ENCODE results near the gene PCCA.

The PCCA gene

DNA sequence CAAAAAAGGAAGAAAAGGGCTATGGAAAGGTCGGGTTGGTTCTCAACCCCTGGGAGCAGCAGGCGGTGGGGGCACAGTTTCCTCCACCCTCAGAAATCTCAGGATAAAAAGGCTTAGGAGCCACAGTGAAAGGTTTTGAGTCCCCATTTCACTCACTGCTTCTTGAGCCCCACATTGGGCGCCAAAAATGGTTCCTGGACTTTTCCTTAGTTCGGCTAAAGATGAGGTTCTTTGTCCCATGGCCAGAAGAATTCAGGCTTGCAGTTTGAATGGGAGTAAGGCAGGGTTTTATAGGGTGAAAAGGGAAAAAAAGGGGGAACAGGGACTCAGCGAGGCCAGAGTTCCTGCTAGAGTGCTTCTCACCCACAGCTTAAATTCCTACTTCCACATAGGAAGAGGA lies 320.2 kb downstream of the PCCA start:
- DNase-seq (ENCODE audit: low read depth, low spot score) = no peak

DNA sequence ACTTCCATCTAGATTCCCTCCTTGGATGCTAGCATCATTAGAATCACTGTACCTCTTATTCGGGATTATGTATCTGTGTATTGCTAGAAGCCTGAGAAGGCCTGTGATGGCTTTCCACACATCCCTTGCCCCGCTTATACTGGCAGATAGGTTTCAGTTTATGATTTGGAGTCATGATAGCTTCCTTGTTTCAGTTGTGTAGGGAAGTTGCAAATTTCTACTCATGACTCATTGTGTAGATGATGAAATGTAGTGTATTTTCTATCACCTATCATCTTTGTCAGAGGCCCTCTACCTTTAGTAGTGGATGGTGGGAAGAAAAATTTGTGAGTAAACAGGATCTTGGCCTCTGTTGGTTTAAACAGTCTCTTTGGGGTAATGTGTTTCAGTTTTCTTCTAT lies 334.5 kb downstream of the PCCA start:
- DNase-seq (ENCODE audit: low read depth, low spot score) = no peak

DNA sequence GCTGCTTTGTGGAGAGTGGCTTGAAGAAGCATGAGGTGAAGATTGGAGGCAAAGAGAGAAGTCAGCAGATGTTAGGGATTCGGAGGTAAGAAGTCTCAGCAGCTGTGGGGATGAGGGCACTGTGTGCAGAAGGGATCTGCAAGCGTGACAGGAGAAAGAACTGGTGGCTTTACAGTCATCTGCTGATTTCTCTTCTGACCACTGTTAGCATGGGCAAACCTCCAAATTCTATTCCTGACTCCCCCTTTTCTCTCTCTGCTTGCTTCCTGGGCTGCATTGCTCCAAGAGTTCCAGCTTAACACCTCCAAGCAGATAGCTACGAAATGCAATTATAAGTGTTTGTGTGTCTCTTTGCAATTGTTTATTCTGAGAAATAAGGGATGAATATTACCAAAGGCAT lies 340.1 kb downstream of the PCCA start:
- no peak for DNase-seq (ENCODE audit: low read depth, low spot score)

DNA sequence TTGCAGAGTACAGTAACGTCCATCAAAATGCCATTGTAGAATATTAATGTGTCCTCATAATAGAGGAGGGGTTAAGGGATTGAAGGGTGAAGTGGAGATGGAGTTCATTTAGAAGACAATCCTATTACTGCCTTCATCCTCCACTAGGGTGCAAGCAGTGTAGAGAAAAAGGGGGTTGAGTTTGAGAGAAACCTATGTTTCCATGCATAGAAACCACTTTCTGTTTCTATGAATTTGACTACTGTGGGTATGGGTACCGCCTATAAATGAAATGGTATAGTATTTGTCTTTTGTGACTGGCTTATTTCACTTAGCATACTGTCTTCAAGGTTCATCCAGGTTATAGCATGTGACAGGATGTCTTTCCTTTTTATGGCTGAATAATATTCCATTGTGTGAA lies 343.7 kb downstream of the PCCA start:
- DNase-seq (ENCODE audit: low read depth, low spot score) = no peak

DNA sequence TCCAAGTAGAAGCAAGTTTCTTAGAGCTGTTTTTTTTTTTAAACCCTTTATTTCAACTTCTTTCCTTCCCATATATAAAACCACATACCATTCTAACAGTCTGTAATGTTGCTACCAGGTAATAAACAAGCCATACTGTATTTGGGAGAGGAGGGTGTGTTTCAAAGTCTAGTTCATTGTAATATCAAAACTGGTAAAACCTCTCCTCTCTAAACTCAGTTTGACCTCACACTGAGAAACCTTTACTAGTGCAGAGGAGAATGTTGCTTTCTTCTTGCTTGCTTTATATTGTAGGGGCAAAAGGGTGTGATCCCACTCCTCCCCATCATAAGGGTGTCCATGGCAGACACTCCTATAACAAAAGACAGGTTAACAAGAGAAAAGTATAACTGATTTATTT lies 344.6 kb downstream of the PCCA start:
- no peak for DNase-seq (ENCODE audit: low read depth, low spot score)

DNA sequence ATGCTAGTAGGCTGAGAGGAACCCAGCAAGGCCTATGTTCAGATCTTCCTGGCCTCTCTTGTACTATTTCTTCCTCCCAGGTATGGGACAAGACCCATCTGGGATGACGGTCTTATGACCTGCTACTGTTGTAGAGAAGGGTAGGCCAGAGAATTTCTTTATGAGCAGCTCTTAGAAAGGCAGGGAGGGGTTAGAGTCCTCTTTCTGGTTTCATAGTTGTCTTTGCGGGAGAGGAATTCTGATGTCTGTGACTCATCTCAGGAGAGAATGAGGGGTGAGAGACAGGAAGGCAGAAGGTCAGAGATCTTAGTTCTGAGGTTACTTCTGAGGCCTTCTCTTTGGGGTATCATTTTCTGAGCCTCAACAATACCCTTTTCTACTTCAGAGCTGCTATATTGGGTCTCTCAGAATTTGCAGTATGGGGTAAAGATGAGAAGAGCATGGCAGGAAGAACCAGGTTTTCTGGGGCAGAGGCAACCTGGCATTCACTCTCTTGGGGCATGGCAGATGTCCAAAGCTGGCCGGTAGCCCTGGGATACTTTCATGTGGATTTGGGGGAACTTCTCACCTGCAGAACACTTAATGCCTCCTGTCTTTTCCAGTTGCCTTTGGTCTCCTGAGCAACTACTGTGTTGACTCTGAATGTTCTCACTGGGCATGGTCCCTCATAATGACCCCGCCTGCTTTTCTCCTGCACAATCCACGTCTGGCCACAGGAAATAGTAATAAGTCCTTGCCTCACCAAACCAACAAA lies 345.3 kb downstream of the PCCA start:
- no peak for DNase-seq (ENCODE audit: low read depth, low spot score)

DNA sequence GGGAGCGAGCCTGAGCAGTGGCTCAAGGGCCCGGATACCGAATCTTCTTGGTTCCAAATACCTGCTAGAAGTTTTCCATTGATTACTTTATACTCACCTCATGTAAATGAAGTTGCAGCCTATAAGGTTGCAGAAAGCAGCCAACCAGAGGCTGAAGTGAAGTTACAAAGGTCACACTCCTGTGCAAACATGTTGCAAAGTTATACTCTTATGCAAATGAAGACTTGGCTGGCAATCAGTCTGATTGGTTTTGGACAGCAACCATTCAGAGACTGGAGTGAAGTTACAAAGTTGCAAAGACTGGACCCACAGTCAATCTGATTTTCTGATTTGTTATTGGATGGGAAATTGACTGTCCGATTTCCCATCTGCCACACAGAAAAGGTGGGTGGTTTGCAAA lies 347.2 kb downstream of the PCCA start:
- DNase-seq (ENCODE audit: low read depth, low spot score) = no peak

DNA sequence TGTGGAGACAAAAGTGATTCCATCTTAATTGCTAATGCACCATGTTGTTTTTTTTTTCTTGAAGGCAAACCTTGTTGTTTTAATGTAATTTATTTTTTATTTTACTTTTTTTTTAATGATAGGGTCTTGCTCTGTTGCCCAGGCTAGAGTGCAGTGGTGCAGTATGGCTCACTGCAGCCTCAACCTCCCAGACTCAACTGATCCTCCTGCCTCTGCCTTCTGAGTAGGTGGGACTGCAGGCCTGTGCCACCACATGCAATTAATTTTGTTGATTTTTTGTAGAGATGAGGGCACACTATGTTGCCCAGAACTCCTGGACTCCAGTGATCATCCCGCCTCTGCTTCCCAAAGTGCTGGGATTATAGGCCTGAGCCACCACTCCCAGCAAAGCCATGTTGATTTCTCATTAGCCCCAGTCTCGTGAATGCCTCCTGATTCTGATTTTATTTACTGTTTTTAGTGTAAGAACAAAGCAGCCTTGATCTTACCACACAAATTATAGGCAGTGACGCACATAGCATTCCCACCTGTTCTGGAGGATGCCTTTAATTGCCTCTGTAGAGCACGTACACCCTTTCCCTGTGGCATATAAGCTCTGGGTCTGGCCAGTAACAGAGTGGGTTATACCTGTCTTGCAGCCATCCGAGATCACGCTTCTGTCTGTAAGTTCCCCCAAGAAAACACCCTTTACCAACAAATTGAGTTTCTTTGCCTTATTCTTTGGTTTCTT lies 349.3 kb downstream of the PCCA start:
- DNase-seq (ENCODE audit: low read depth, low spot score) = no peak

DNA sequence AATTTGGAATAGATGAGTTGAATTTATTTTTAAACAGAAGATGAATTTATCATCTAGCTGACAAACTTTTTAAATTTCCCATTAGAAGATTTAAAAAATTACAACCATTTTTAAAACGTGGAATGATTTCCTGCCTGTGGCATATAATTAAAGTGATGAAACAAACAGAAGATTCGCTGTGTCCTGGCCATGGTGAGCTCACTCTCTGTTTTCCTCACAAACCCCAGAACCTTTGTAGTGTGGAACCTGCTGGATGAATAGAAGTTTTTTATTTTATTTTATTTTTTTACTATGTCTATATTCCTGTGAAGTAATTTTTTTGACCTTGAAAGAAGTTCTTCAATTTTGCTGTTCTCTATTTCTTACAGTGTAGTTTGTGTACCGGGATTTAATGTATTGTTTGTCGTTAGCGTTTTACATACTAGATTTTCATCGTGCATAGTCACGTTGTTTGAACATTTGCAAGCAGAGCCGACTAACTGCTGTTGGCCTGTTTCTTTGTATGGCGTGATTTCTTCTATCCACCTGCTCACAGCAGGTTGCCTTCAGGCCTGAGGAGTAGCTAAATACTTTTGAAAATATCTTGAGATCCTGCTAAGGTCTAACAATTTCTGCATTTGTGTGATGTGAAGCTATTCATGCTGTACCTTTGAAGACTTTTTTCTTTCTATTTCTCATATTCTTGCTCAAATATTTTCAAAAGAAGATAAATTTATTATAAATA lies 350.5 kb downstream of the PCCA start:
- DNase-seq (ENCODE audit: low read depth, low spot score) = no peak

DNA sequence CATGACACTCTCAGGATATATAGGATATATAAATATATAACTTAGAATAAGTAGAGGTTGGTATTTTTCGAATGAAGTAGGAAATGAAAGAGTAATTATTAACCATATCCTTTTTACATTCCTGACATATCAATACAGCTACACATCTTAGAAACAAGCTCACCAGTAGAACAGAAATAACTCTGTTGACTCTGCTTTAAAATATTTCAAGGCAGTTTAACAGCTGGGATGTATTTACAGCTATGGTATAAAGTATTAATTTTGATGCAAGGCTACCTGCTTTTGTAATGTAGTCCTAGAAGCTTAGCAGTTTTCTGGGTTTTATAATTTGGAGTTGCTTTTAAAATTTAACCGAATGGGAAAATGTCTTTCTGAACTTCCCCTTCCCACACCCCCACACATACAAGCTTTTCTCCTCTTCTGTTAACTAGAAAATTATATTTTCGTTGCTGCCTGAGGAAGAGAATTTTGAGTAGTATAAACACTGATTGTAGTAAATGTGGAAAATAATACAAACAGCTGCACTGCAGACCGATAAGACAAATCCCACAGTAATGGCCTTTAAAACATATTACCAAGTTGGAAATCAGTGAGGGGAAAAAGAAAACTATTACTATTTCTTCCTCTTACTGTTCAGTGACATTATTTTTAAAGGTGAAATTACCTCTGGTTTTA lies 352.0 kb downstream of the PCCA start:
- DNase-seq (ENCODE audit: low read depth, low spot score) = no peak

DNA sequence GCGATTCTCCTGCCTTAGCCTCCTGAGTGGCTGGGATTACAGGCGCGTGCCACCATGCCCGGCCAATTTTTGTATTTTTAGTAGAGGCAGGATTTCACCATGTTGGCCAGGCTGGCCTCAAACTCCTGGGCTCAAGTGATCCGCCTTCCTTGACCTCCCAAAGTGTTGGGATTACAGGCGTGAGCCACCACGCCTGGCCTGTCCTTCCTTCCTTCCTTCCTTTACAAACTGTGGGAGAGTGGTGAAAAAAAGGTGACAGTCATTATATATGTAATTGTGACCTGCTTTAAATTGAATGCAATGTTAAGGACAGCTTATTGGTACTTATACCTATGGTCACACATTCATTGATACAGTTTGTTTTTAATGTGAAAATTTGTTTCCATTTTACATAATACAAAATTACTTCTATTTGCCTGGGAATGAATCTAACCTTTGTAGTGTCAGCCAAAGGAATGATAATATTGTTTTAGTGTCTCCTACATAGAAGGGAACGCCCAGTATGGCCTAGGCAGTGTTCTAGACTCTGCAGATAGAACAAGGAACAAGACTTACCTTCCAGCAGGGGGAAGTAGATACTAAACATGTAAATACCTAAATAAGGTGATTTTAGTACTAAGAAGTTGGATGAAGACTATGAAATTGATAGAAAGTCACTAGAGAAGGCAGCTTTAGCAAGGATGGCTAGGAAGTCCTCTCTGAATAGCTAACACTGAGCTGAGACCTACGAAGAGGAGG lies 353.4 kb downstream of the PCCA start:
- no peak for DNase-seq (ENCODE audit: low read depth, low spot score)

DNA sequence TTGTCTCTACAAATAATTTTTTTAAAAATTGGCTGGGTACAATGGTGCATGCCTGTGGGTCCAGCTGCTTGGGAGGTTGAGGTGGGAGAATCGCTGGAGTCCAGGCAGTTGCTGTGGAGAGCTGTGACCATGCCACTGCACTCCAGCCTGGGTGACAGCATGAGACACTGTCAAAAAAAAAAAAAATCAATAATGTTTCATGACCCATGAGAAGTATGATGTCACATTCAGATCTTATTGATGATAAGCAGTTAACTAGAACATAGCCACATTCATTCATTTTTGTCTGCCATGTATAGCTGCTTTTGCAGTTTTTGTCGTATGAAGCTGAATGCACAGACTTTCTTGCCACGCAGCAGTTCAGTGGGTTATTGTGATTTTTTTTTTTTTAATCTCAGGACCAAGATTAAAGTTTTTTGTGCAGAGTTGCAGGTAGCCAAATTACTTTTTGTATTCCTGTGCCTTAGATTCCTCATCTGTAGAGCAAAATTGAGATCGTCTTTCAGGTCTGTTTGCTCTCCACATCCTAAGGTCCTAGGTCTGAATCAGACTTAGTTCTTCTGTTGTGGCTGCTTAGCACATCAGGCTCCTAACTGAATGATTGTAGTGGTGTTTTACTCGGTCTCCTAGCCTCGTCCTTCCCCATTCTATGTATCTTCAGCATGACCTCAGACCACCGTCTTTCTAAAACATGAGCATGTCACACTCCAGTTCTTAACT lies 354.5 kb downstream of the PCCA start:
- DNase-seq (ENCODE audit: low read depth, low spot score) = no peak

DNA sequence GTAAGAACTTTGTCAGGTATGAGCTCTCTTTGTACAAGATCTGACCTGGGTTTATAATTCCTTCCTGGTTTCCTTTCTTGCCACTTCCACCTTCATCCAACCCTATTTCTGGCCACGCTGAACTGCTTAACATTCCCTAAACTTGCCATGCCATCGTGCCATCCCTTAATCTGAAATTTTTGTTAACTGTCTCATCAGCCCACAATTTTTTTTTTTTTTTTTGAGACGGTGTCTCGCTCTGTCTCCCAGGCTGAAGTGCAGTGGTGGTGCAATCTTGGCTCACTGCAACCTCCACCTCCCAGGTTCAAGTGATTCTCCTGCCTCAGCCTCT lies 355.1 kb downstream of the PCCA start:
- no peak for DNase-seq (ENCODE audit: low read depth, low spot score)

DNA sequence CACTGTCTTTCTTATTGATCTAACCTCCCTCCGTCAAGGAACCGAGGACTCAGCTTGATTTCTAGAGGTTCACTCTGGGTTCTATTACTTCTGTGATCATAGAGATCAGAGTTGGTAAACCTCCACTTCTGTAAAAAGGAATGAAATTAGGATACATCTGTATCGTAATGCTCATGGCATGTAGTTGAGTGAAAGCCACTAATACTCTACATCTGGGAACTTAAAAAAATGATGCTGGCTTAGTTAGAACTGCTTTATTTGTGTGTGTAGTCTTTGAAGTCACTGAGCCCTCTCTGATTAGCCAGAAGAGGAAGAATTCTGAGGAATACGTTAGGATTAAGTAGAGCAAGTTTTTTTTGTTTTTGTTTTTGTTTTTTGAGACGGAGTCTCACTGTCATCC lies 358.9 kb downstream of the PCCA start:
- DNase-seq (ENCODE audit: low read depth, low spot score) = no peak

DNA sequence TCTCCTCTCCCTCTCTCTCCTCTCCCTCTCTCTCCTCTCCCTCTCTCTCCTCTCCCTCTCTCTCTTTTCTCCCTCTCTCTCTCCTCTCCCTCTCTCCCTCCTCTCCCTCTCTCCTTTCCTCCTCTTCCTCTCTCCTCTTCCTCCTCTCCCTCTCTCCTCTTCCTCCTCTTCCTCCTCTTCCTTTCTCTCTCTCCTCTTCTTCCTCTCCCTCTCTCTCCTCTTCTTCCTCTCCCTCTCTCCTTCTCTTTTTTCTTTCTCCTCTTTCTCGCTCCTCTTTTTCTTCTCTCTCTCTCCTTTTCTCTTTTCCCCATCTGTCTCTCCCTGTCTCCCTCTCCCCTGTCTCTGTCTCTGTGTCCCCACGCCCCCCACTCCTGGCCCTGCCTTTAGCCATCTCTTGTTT lies 363.0 kb downstream of the PCCA start:
- DNase-seq (ENCODE audit: low read depth, low spot score) = no peak

DNA sequence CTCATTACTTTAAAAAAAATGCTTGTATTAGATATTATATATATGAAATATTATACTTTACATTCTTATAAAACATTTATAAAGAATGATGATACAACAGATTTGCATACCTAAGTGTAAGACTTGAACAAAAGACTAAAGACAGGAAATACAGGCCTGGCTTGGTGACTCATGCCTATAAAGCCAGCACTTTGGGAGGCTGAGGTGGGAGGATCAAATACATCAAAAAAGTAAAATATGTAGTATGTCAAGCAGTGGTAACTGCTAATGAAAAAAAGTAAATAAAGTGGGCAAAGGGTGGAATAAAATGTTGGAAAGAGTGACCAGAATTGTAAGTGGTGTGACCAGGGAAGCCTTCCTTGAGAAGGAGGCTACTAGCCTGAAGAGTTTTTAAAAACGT lies 366.0 kb downstream of the PCCA start:
- no peak for DNase-seq (ENCODE audit: low read depth, low spot score)

DNA sequence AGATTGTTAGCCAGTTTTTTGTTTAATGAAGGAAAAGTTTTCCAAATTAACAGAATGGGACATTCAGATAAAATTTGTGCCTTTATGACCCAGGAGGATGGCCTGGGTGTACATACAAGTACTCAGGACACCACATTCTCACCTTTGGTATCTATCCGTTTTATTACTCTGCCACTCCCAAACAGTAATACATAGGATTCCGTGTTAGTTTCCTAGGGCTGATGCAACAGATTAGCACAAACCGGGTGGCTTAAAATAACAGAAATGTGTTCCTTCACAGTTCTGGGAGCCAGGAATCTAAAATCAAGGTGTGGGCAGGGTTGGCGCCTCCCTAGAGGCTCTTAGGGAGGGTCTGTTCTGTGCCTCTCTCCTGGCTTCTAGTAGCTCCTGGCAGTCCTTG lies 369.8 kb downstream of the PCCA start:
- DNase-seq (ENCODE audit: low read depth, low spot score) = no peak

DNA sequence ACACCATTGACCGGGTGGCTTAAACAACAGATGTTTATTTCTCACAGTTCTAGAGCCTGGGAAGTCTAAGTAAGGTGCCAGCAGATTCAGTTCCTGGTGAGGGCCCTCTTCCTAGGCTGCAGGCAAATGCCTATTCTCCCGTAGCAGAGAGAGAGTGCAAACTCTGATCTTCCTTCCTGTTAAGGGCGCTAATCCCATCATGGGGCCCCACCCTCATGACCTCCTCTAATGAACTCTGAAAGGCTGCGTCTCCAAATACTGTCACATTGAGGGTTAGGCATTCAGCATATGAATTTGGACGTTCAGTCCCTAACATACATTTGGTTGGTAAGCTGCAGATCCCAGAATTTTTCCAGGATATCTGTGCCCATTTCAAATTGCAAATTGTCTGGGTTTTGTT lies 370.9 kb downstream of the PCCA start:
- no peak for DNase-seq (ENCODE audit: low read depth, low spot score)

DNA sequence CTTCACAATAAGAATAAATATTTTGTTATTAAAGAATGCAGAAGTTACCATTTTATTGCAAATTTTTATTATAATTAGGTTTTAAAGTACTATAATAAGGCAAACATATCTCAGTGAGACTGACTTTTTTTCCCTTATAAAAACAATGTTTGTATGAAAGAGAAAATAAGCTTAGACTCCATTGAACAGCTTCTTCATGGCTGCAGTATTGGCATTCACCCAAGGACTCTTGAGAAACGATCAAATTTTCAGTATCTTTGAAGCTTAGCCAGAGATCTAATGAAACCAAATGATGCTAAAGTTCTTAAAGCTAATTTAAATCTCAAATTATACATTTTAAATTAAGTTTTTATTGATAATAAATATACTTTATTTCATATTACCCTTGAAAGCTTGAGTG lies 371.4 kb downstream of the PCCA start:
- no peak for DNase-seq (ENCODE audit: low read depth, low spot score)

DNA sequence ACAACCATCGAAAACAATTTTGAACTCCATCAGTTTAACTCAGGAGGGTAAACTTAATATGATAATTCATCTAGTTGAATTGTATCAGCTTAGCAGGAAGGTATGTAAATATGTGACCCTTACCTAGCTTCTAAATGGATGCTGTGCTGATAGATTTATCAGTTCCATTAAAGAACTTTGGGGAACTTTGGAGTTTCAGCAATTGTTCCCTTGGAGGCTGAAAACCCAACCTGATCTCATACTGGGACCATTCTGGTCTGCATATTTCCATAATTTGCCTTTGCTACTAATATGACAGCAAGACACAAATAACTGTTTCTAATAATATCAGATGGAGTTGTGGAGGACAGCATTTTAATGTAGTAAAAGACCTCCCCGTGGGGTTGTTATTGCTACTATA lies 371.9 kb downstream of the PCCA start:
- no peak for DNase-seq (ENCODE audit: low read depth, low spot score)

Data from activated CD4-positive, CD25-positive, alpha-beta regulatory T cell treated with anti-CD3 and anti-CD28 coated beads, Interleukin-2, amount 50 U/mL, for 16 hours (primary cell).